ENCODE results near the gene GPC5.

GPC5 gene

GRCh38 chr13:91946498-91947070 is 548.2 kb downstream of the GPC5 start:
- DNase-seq, result peak in 1 of 2 donors; percentile 10
- Histone ChIP-seq H3K27ac (ENCODE audit: low read depth, low read length) (no peak overlapping the region), H2AK5ac (ENCODE audit: low read length) (no peak overlapping the region), H4K8ac (ENCODE audit: low read depth, low read length) (no peak overlapping the region), H2BK120ac (ENCODE audit: insufficient read depth, low read length, poor library complexity) (no peak overlapping the region), H3K4me2 (ENCODE audit: low read length) (no peak overlapping the region), H3K27me3 (ENCODE audit: insufficient read depth, low read length) (no peaks in the 10 kb centered on the region), H3K9ac (ENCODE audit: low read length) (no peak overlapping the region), H2AFZ (ENCODE audit: insufficient read depth, low read length, poor library complexity) (no peak overlapping the region), H3K79me2 (ENCODE audit: control insufficient read depth, insufficient read depth, low read length, poor library complexity) (no peaks in the 10 kb centered on the region), H3K36me3 (ENCODE audit: control insufficient read depth in 1 of 2, insufficient read depth in 2 of 2, low read length in 2 of 2) (no peaks in the 10 kb centered on the region), H3K79me1 (ENCODE audit: low read length) (no peaks in the 10 kb centered on the region), H3K23ac (ENCODE audit: low read length) (no peak overlapping the region), H3K4me1 (ENCODE audit: control insufficient read depth in 1 of 2, insufficient read depth in 2 of 2, low read length in 2 of 2) (no peaks in the 10 kb centered on the region), H2BK5ac (ENCODE audit: low read depth, low read length, poor library complexity) (no peak overlapping the region), H3K9me3 (ENCODE audit: insufficient read depth, low read depth, low read length) (no peaks in the 10 kb centered on the region), H3K14ac (ENCODE audit: low read length) (no peak overlapping the region), H3K4ac (ENCODE audit: low read depth, low read length) (no peak overlapping the region), H3K18ac (ENCODE audit: low read length) (no peak overlapping the region), H2BK12ac (ENCODE audit: low read length) (no peak overlapping the region), H4K91ac (ENCODE audit: low read depth, low read length) (no peak overlapping the region), H3K4me3 (ENCODE audit: low read depth, low read length) (no peak overlapping the region), H4K12ac (ENCODE audit: low read depth, low read length) (no peak overlapping the region)
- no CpG with 5 or more reads among the region's 7 CpGs for WGBS (ENCODE audit: extremely low coverage, insufficient coverage, insufficient read length)

DNA sequence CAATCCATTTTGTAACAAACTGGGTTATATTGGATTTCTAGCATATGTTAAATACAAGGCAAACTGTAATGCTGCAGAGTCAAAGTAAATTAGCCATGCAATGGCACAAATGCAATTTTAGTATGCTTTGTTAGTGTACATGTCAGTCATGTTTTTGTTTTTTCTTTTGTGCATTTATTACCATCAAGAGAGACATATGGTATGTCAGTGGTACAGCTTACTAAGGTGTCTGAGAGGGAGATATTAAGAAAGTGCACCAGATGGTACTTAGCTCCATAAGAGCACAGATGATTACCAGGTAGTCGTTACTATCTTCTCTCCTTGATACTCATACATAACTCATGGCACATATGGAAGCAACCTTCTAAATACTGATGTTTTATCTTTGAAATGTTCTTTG is 550.3 kb downstream of the GPC5 start:
- H3K9me3 ChIP-seq (ENCODE audit: insufficient read depth, low read depth, low read length), result no peaks in the 10 kb centered on the region
- no peaks in the 10 kb centered on the region for H3K36me3 ChIP-seq (ENCODE audit: control insufficient read depth in 1 of 2, insufficient read depth in 2 of 2, low read length in 2 of 2)
- H3K27me3 ChIP-seq (ENCODE audit: insufficient read depth, low read length), result no peaks in the 10 kb centered on the region
- no peak overlapping the region for H3K23ac ChIP-seq (ENCODE audit: low read length)
- no peak overlapping the region for H3K4ac ChIP-seq (ENCODE audit: low read depth, low read length)
- no peak overlapping the region for H2BK12ac ChIP-seq (ENCODE audit: low read length)
- no peak overlapping the region for H3K9ac ChIP-seq (ENCODE audit: low read length)
- no peak overlapping the region for H2AFZ ChIP-seq (ENCODE audit: insufficient read depth, low read length, poor library complexity)
- no peak overlapping the region for H4K91ac ChIP-seq (ENCODE audit: low read depth, low read length)
- no peaks in the 10 kb centered on the region for H3K79me2 ChIP-seq (ENCODE audit: control insufficient read depth, insufficient read depth, low read length, poor library complexity)
- no CpG with 5 or more reads among the region's 1 CpG for WGBS (ENCODE audit: extremely low coverage, insufficient coverage, insufficient read length)
- H4K12ac ChIP-seq (ENCODE audit: low read depth, low read length), result no peak overlapping the region
- H3K27ac ChIP-seq (ENCODE audit: low read depth, low read length), result no peak overlapping the region
- no peak overlapping the region for H3K14ac ChIP-seq (ENCODE audit: low read length)
- no peak for DNase-seq
- no peak overlapping the region for H2BK120ac ChIP-seq (ENCODE audit: insufficient read depth, low read length, poor library complexity)
- no peak overlapping the region for H3K18ac ChIP-seq (ENCODE audit: low read length)
- no peak overlapping the region for H2AK5ac ChIP-seq (ENCODE audit: low read length)
- H4K8ac ChIP-seq (ENCODE audit: low read depth, low read length), result no peak overlapping the region
- H3K4me3 ChIP-seq (ENCODE audit: low read depth, low read length), result no peak overlapping the region
- no peak overlapping the region for H3K4me2 ChIP-seq (ENCODE audit: low read length)
- H2BK5ac ChIP-seq (ENCODE audit: low read depth, low read length, poor library complexity), result no peak overlapping the region
- no peaks in the 10 kb centered on the region for H3K79me1 ChIP-seq (ENCODE audit: low read length)
- H3K4me1 ChIP-seq (ENCODE audit: control insufficient read depth in 1 of 2, insufficient read depth in 2 of 2, low read length in 2 of 2), result no peaks in the 10 kb centered on the region

DNA sequence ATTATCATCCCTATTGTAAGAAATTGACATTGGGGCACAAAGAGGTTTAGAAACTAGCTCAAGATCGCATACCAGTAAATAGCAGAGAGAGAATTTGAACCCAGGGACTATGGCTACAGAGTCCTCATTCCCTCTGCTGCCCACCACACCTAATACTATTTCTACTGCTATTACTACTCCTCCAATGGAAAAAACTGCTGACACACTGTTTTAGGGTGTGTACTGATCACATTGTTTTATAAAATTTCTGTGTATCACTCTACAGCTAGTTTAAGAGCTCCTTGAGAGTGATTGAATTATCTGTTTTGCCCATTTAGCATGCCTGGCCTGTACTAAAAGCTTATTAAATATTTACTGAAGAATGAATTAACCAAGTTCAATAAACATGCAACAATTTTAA is 552.4 kb downstream of the GPC5 start:
- WGBS (ENCODE audit: extremely low coverage, insufficient coverage, insufficient read length), result no CpG with 5 or more reads among the region's 1 CpG
- Histone ChIP-seq H2BK12ac (ENCODE audit: low read length) (no peak overlapping the region), H2BK5ac (ENCODE audit: low read depth, low read length, poor library complexity) (no peak overlapping the region), H3K4me1 (ENCODE audit: control insufficient read depth in 1 of 2, insufficient read depth in 2 of 2, low read length in 2 of 2) (peaks cover 0 to 2% of the 10 kb centered on the region in 2 experiments), H3K36me3 (ENCODE audit: control insufficient read depth in 1 of 2, insufficient read depth in 2 of 2, low read length in 2 of 2) (no peaks in the 10 kb centered on the region), H3K4me2 (ENCODE audit: low read length) (no peak overlapping the region), H3K79me2 (ENCODE audit: control insufficient read depth, insufficient read depth, low read length, poor library complexity) (no peaks in the 10 kb centered on the region), H4K12ac (ENCODE audit: low read depth, low read length) (no peak overlapping the region), H4K91ac (ENCODE audit: low read depth, low read length) (no peak overlapping the region), H2AK5ac (ENCODE audit: low read length) (no peak overlapping the region), H3K27me3 (ENCODE audit: insufficient read depth, low read length) (no peaks in the 10 kb centered on the region), H2AFZ (ENCODE audit: insufficient read depth, low read length, poor library complexity) (no peak overlapping the region), H3K14ac (ENCODE audit: low read length) (no peak overlapping the region), H3K79me1 (ENCODE audit: low read length) (no peaks in the 10 kb centered on the region), H3K9me3 (ENCODE audit: insufficient read depth, low read depth, low read length) (no peaks in the 10 kb centered on the region), H3K9ac (ENCODE audit: low read length) (no peak overlapping the region), H4K8ac (ENCODE audit: low read depth, low read length) (no peak overlapping the region), H3K18ac (ENCODE audit: low read length) (no peak overlapping the region), H3K4ac (ENCODE audit: low read depth, low read length) (no peak overlapping the region), H3K27ac (ENCODE audit: low read depth, low read length) (no peak overlapping the region), H2BK120ac (ENCODE audit: insufficient read depth, low read length, poor library complexity) (no peak overlapping the region), H3K23ac (ENCODE audit: low read length) (no peak overlapping the region), H3K4me3 (ENCODE audit: low read depth, low read length) (no peak overlapping the region)
- no peak for DNase-seq

GRCh38 chr13:91955546-91956355 is 557.3 kb downstream of the GPC5 start:
- H3K27me3 ChIP-seq (ENCODE audit: insufficient read depth, low read length), result no peaks in the 10 kb centered on the region
- no peaks in the 10 kb centered on the region for H3K9me3 ChIP-seq (ENCODE audit: insufficient read depth, low read depth, low read length)
- H4K8ac ChIP-seq (ENCODE audit: low read depth, low read length), result no peak overlapping the region
- no peak overlapping the region for H3K4me2 ChIP-seq (ENCODE audit: low read length)
- H2BK5ac ChIP-seq (ENCODE audit: low read depth, low read length, poor library complexity), result no peak overlapping the region
- H3K9ac ChIP-seq (ENCODE audit: low read length), result no peak overlapping the region
- H3K27ac ChIP-seq (ENCODE audit: low read depth, low read length), result no peak overlapping the region
- H3K79me1 ChIP-seq (ENCODE audit: low read length), result no peaks in the 10 kb centered on the region
- H3K14ac ChIP-seq (ENCODE audit: low read length), result no peak overlapping the region
- H2BK120ac ChIP-seq (ENCODE audit: insufficient read depth, low read length, poor library complexity), result no peak overlapping the region
- peaks cover 0 to 2% of the 10 kb centered on the region in 2 experiments for H3K4me1 ChIP-seq (ENCODE audit: control insufficient read depth in 1 of 2, insufficient read depth in 2 of 2, low read length in 2 of 2)
- no peak overlapping the region for H4K91ac ChIP-seq (ENCODE audit: low read depth, low read length)
- no peak overlapping the region for H4K12ac ChIP-seq (ENCODE audit: low read depth, low read length)
- H3K18ac ChIP-seq (ENCODE audit: low read length), result no peak overlapping the region
- DNase-seq, result no peak
- H2BK12ac ChIP-seq (ENCODE audit: low read length), result no peak overlapping the region
- no peak overlapping the region for H3K23ac ChIP-seq (ENCODE audit: low read length)
- no peaks in the 10 kb centered on the region for H3K79me2 ChIP-seq (ENCODE audit: control insufficient read depth, insufficient read depth, low read length, poor library complexity)
- H3K4me3 ChIP-seq (ENCODE audit: low read depth, low read length), result no peak overlapping the region
- no CpG with 5 or more reads among the region's 1 CpG for WGBS (ENCODE audit: extremely low coverage, insufficient coverage, insufficient read length)
- H3K36me3 ChIP-seq (ENCODE audit: control insufficient read depth in 1 of 2, insufficient read depth in 2 of 2, low read length in 2 of 2), result no peaks in the 10 kb centered on the region
- H3K4ac ChIP-seq (ENCODE audit: low read depth, low read length), result no peak overlapping the region
- no peak overlapping the region for H2AK5ac ChIP-seq (ENCODE audit: low read length)
- H2AFZ ChIP-seq (ENCODE audit: insufficient read depth, low read length, poor library complexity), result no peak overlapping the region
